DMS79 treated with DMSO at 0.1 percent for 48 hours (cell line): ENCODE results near the gene FAU.
A peak's percentile ranks its signal among the peaks of the same experiment; 100 is the strongest.

Source experiments
- DNase-seq: peaks from one replicate; lab custom pipeline; 2025; lab: John Stamatoyannopoulos, UW

Gene FAU

GRCh38 chr11:65107751-65108468 is 14.0 kb downstream of the FAU start:
- DNase-seq: no peak

- no peak for DNase-seq
Measured at GRCh38 chr11:65107078-65107477, 14.9 kb downstream of the FAU start.

GRCh38 chr11:65104628-65105027 is 17.3 kb downstream of the FAU start:
- DNase-seq: no peak

GRCh38 chr11:65103476-65103875 is 18.5 kb downstream of the FAU start:
- no peak for DNase-seq

- no peak for DNase-seq
Measured at GRCh38 chr11:65102142-65103095, 19.5 kb downstream of the FAU start.

GRCh38 chr11:65100674-65101350 is 21.1 kb downstream of the FAU start:
- no peak for DNase-seq

GRCh38 chr11:65096926-65097325 is 25.0 kb downstream of the FAU start:
- DNase-seq: no peak

- DNase-seq: peak; percentile 83
Measured at GRCh38 chr11:65095974-65096806, 25.7 kb downstream of the FAU start, which contains the start of gene VPS51. Gene VPS51, plus strand, starts transcription at chr11:65096214. Its CDS starts 37 bp downstream, at chr11:65096251.

- no peak for DNase-seq
Measured at GRCh38 chr11:65095427-65095826, 26.5 kb downstream of the FAU start.

GRCh38 chr11:65090628-65091027 is 31.3 kb downstream of the FAU start:
- DNase-seq: no peak

- DNase-seq: no peak
Measured at GRCh38 chr11:65089621-65090020, 32.3 kb downstream of the FAU start.

- no peak for DNase-seq
Measured at GRCh38 chr11:65087827-65088226, 34.1 kb downstream of the FAU start.

- no peak for DNase-seq
Measured at GRCh38 chr11:65087216-65087615, 34.7 kb downstream of the FAU start.

- no peak for DNase-seq
Measured at GRCh38 chr11:65086809-65087208, 35.1 kb downstream of the FAU start.

GRCh38 chr11:65085446-65085845 is 36.5 kb downstream of the FAU start:
- no peak for DNase-seq

GRCh38 chr11:65084598-65085375 is 37.1 kb downstream of the FAU start:
- no peak for DNase-seq

GRCh38 chr11:65083834-65084597 is 37.9 kb downstream of the FAU start, which contains the start of the genes CDCA5 and ZFPL1:
Gene CDCA5, minus strand, starts transcription at chr11:65084040. Its CDS starts 62 bp downstream, at chr11:65083978.
Gene ZFPL1, plus strand, starts transcription at chr11:65084222. Its CDS starts 477 bp downstream, at chr11:65084699.
- DNase-seq: peak; percentile 94

GRCh38 chr11:65083134-65083833 is 38.6 kb downstream of the FAU start:
- DNase-seq: no peak

- DNase-seq: no peak
Measured at GRCh38 chr11:65078786-65079342, 43.1 kb downstream of the FAU start.
